ENCODE results near the gene HGF.

DNA sequence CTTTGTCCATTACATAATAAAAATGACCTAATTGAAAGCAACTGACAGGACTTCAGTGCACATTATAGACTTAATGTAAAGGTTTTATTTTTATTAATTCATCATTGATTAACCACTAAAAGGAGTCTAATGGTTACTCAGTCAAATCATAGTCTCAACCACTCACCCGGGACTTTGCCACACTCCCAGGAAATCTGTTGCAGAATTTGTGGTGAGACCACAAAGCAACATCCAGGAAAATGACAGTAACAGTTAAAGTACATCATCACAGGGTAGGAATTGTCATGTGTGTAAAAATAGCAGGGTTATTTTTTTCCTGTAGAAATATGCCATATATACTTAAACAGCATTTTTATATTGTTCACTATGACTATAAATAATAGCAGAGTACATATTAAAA lies 6.3 kb upstream of the HGF start:
- TF ChIP-seq MAFK (conservative IDR thresholded peaks at IDR 0.05 in 1 of 2, IDR thresholded peaks at IDR 0.05 in 1 of 2; ENCODE audit: low read length in 2 of 2) = no peak
- TF ChIP-seq ZNF331 (CRISPR knock-in tag; IDR thresholded peaks at IDR 0.05) = no peak
- TF ChIP-seq POLR2A (IDR thresholded peaks at IDR 0.05; ENCODE audit: insufficient read depth in 1 of 2, low read depth in 2 of 2, low read length in 2 of 2) = no peak
- TF ChIP-seq ZNF251 (CRISPR knock-in tag; IDR thresholded peaks at IDR 0.05) = no peak
- no peak for TF ChIP-seq MXI1 (IDR thresholded peaks at IDR 0.05; ENCODE audit: borderline replicate concordance, low read depth, low read length)
- no peak for TF ChIP-seq ESRRA (CRISPR knock-in tag; IDR thresholded peaks at IDR 0.05; ENCODE audit: low read depth)
- TF ChIP-seq CTCF (CRISPR knock-in tag; IDR thresholded peaks at IDR 0.05) = no peak
- TF ChIP-seq, protein P1, sequence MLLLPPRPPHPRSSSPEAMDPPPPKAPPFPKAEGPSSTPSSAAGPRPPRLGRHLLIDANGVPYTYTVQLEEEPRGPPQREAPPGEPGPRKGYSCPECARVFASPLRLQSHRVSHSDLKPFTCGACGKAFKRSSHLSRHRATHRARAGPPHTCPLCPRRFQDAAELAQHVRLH (CRISPR knock-in tag; IDR thresholded peaks at IDR 0.05; ENCODE audit: borderline replicate concordance, low read depth) = no peak
- no peak for TF ChIP-seq EED (CRISPR knock-in tag; IDR thresholded peaks at IDR 0.05)
- TF ChIP-seq YY1 (IDR thresholded peaks at IDR 0.05; ENCODE audit: insufficient read depth, insufficient replicate concordance, low read depth, low read length) = no peak

All from HepG2 (cell line).